WTC11 (cell line): Measurements from ENCODE around the gene ITPK1. TPM values are rescaled to one million over a fixed set of nuclear protein-coding genes. Genes with fewer than 3 reads are reported as not detected.

Experiments used
- ATAC-seq: fragments of 200-7000 bp; cut with Tn5 transposase; 2 replicates; pipeline ENCODE4 v1.10.0; 2021; ENCODE audit warnings: mild to moderate bottlenecking, moderate library complexity
- CTCF ChIA-PET: fragments of 300-600 bp; sonication (Branson Sonifier 250); formaldehyde crosslinking; loops from one replicate; lab custom pipeline; 2021; ENCODE audit warnings: antibody characterized with exemption; lab: Charles Lee
- POLR2A ChIA-PET: fragments of 350-600 bp; sonication (Branson Sonifier 250); formaldehyde crosslinking; loops from one replicate; lab custom pipeline; 2021; ENCODE audit warnings: antibody characterized with exemption; lab: Charles Lee
- DNase-seq: peaks from one replicate; pipeline ENCODE4 v3.0.0; 2021; ENCODE audit warnings: low spot score
- H3K27ac Mint-ChIP-seq: 2 replicates; pipeline ENCODE4 v1.8.0; 2021; ENCODE audit warnings: mixed read lengths
- H3K27me3 Mint-ChIP-seq: 2 replicates; pipeline ENCODE4 v1.8.0; 2021; ENCODE audit warnings: low read depth, mild to moderate bottlenecking, moderate library complexity, mixed read lengths
- H3K36me3 Mint-ChIP-seq: 2 replicates; pipeline ENCODE4 v1.8.0; 2021; ENCODE audit warnings: mixed read lengths
- H3K4me1 Mint-ChIP-seq: 2 replicates; pipeline ENCODE4 v1.8.0; 2022; ENCODE audit warnings: mixed read lengths
- H3K4me3 Mint-ChIP-seq: 2 replicates; pipeline ENCODE4 v1.8.0; 2021; ENCODE audit warnings: mild to moderate bottlenecking, moderate library complexity, mixed read lengths
- H3K9me3 Mint-ChIP-seq: 2 replicates; pipeline ENCODE4 v1.8.0; 2021; ENCODE audit warnings: mixed read lengths
- ATF2 ChIP-seq: sonication (generic); formaldehyde crosslinking; IDR thresholded peaks from 2 replicates; pipeline ENCODE4 v1.8.1; 2022; ENCODE audit warnings: low read depth, missing genetic modification reagents, borderline replicate concordance
- CREB1 ChIP-seq: sonication (generic); formaldehyde crosslinking; IDR thresholded peaks from 2 replicates; pipeline ENCODE4 v1.8.0; 2023; ENCODE audit warnings: mild to moderate bottlenecking, missing genetic modification reagents
- E2F4 ChIP-seq: sonication (generic); formaldehyde crosslinking; IDR thresholded peaks from 2 replicates; pipeline ENCODE4 v1.8.1; 2022; ENCODE audit warnings: low read depth, mild to moderate bottlenecking, moderate library complexity, missing genetic modification reagents, borderline replicate concordance
- HMGXB4 ChIP-seq: sonication (generic); formaldehyde crosslinking; IDR thresholded peaks from 2 replicates; pipeline ENCODE4 v1.8.1; 2023; ENCODE audit warnings: mild to moderate bottlenecking, moderate library complexity, missing genetic modification reagents
- ZBTB21 ChIP-seq: sonication (generic); formaldehyde crosslinking; IDR thresholded peaks from 2 replicates; pipeline ENCODE4 v1.8.1; 2023; ENCODE audit warnings: mild to moderate bottlenecking, missing genetic modification reagents, borderline replicate concordance
- ZNF138 ChIP-seq: sonication (generic); formaldehyde crosslinking; conservative IDR thresholded peaks from 2 replicates; pipeline ENCODE4 v1.8.1; 2022; ENCODE audit warnings: mild to moderate bottlenecking, moderate library complexity, missing genetic modification reagents
- ZNF219 ChIP-seq: sonication (generic); formaldehyde crosslinking; IDR thresholded peaks from 2 replicates; pipeline ENCODE4 v1.8.0; 2023; ENCODE audit warnings: missing genetic modification reagents, mild to moderate bottlenecking, borderline replicate concordance
- ZNF416 ChIP-seq: fragments of 250-450 bp; sonication (Bioruptor Pico); IDR thresholded peaks from 2 replicates; pipeline ENCODE4 v1.9.0; 2021; ENCODE audit warnings: mild to moderate bottlenecking, inconsistent platforms
- ZNF532 ChIP-seq: fragments of 250-450 bp; sonication (Bioruptor Pico); IDR thresholded peaks from 2 replicates; pipeline ENCODE4 v1.9.0; 2021; ENCODE audit warnings: mild to moderate bottlenecking, borderline replicate concordance
- ZSCAN18 ChIP-seq: fragments of 250-450 bp; sonication (Bioruptor Pico); IDR thresholded peaks from 2 replicates; pipeline ENCODE4 v2.1.2; 2022; ENCODE audit warnings: mild to moderate bottlenecking, moderate library complexity
- total RNA-seq: library from RNA; stranded (reverse); gene quantifications from 3 replicates; pipeline ENCODE4 v1.2.3, GENCODE V29; 2021

Gene ITPK1
- total RNA-seq, 1 experiment from 2014 or later, result 144 TPM

- TF ChIP-seq ZNF532 (CRISPR knock-in tag), result no peak
- TF ChIP-seq, all 79 proteins: peak for 0
These were observed 188.1 kb downstream of the ITPK1 start (continued) for GRCh38 chr14:92927349-92928257.

- H3K36me3 Mint-ChIP-seq, result no peaks in the 10 kb centered on the region
- DNase-seq, result no peak
- POLR2A ChIA-PET, result no interaction called here
- no peak overlapping the region for H3K4me3 Mint-ChIP-seq
- TF ChIP-seq CREB1, result no peak
- TF ChIP-seq ATF2 (CRISPR knock-in tag), result no peak
- TF ChIP-seq ZNF138 (CRISPR knock-in tag), result no peak
- TF ChIP-seq HMGXB4 (CRISPR knock-in tag), result no peak
- no peak for TF ChIP-seq ZNF219 (CRISPR knock-in tag)
- peaks cover 44% of the 10 kb centered on the region for H3K27me3 Mint-ChIP-seq
- ATAC-seq, result no peak
- H3K27ac Mint-ChIP-seq, result no peak overlapping the region
- peaks cover 23% of the 10 kb centered on the region for H3K4me1 Mint-ChIP-seq
- no peaks in the 10 kb centered on the region for H3K9me3 Mint-ChIP-seq
- CTCF ChIA-PET, result no interaction called here
These were observed 188.8 kb downstream of the ITPK1 start for GRCh38 chr14:92926931-92927330.

- DNase-seq, result no peak
- H3K27ac Mint-ChIP-seq, result no peak overlapping the region
- TF ChIP-seq ZNF416 (CRISPR knock-in tag) (no peak), ZNF138 (CRISPR knock-in tag) (no peak), E2F4 (CRISPR knock-in tag) (no peak), ZSCAN18 (CRISPR knock-in tag) (no peak), ZBTB21 (no peak)
- no peak overlapping the region for H3K4me3 Mint-ChIP-seq
- H3K36me3 Mint-ChIP-seq, result no peaks in the 10 kb centered on the region
- no peaks in the 10 kb centered on the region for H3K9me3 Mint-ChIP-seq
- H3K27me3 Mint-ChIP-seq, result peaks cover 51% of the 10 kb centered on the region
- no peak for ATAC-seq
- CTCF ChIA-PET, result interaction anchor here (1.4 kb wide), 1 partner anchor 252 kb away, joined by 3 read pairs; no protein-coding TSS in a partner anchor
- peaks cover 23% of the 10 kb centered on the region for H3K4me1 Mint-ChIP-seq
- POLR2A ChIA-PET, result no interaction called here
These were observed 189.4 kb downstream of the ITPK1 start for GRCh38 chr14:92926180-92926845.
